ENCODE results near the gene ADAM8.
"Not testable (repeated sequence)": the region's sequence is repeated elsewhere in the genome, so short reads cannot be mapped to it uniquely, and the experiment has no call there.

The ADAM8 gene

GRCh38 chr10:133249975-133250754, 26.5 kb downstream of the ADAM8 start:
- DNase-seq (ENCODE audit: low spot score), result no peak

- DNase-seq (ENCODE audit: low spot score), result no peak
Observed at GRCh38 chr10:133249094-133249780, 27.4 kb downstream of the ADAM8 start.

- no peak for DNase-seq (ENCODE audit: low spot score)
Observed at GRCh38 chr10:133248334-133248715, 28.3 kb downstream of the ADAM8 start.

GRCh38 chr10:133247681-133248333, 28.9 kb downstream of the ADAM8 start:
- no peak for DNase-seq (ENCODE audit: low spot score)

GRCh38 chr10:133246236-133246626, 30.4 kb downstream of the ADAM8 start:
- no peak for DNase-seq (ENCODE audit: low spot score)

- DNase-seq (ENCODE audit: low spot score), result no peak
Observed at GRCh38 chr10:133245439-133246235, 31.0 kb downstream of the ADAM8 start.

- DNase-seq (ENCODE audit: low spot score), result no peak
Observed at GRCh38 chr10:133243593-133243992, 33.1 kb downstream of the ADAM8 start.

GRCh38 chr10:133242611-133243356, 33.9 kb downstream of the ADAM8 start:
- no peak for DNase-seq (ENCODE audit: low spot score)

- DNase-seq (ENCODE audit: low spot score), result no peak
Observed at GRCh38 chr10:133241501-133242205, 35.0 kb downstream of the ADAM8 start.

- no peak for DNase-seq (ENCODE audit: low spot score)
Observed at GRCh38 chr10:133239990-133240389, 36.7 kb downstream of the ADAM8 start.

GRCh38 chr10:133238466-133238804, 38.2 kb downstream of the ADAM8 start:
- no peak for DNase-seq (ENCODE audit: low spot score)

GRCh38 chr10:133237588-133238465, 38.8 kb downstream of the ADAM8 start, which contains the start of gene VENTX:
TSS of gene VENTX (plus strand) at chr10:133237855. CDS start at chr10:133237915, 60 bp downstream.
- no peak for DNase-seq (ENCODE audit: low spot score)

- no peak for DNase-seq (ENCODE audit: low spot score)
Observed at GRCh38 chr10:133237241-133237587, 39.5 kb downstream of the ADAM8 start.

- no peak for DNase-seq (ENCODE audit: low spot score)
Observed at GRCh38 chr10:133236401-133237240, 40.0 kb downstream of the ADAM8 start.

GRCh38 chr10:133235932-133236331, 40.7 kb downstream of the ADAM8 start:
- DNase-seq (ENCODE audit: low spot score), result no peak

- no peak for DNase-seq (ENCODE audit: low spot score)
Observed at GRCh38 chr10:133235265-133235855, 41.3 kb downstream of the ADAM8 start.

GRCh38 chr10:133234796-133235195, 41.9 kb downstream of the ADAM8 start:
- DNase-seq (ENCODE audit: low spot score), result not testable (repeated sequence)

- DNase-seq (ENCODE audit: low spot score), result no peak
Observed at GRCh38 chr10:133231946-133232574, 44.6 kb downstream of the ADAM8 start.
